ENCODE data around the gene SOAT1.

GRCh38 chr1:179302070-179302469 is 8.5 kb downstream of the SOAT1 start:
- TF ChIP-seq POLR2A (IDR thresholded peaks at IDR 0.05) (no peak), CTCF (IDR thresholded peaks at IDR 0.05) (no peak)
